H1 (cell line): Measurements from ENCODE around the gene COL25A1.

Experiments
- ATF3 ChIP-seq: IDR thresholded peaks from 2 replicates; pipeline ENCODE4 v1.6.1; 2011; ENCODE audit warnings: low read depth, mild to moderate bottlenecking, low read length; ENCODE audit not compliant: insufficient read depth
- CEBPB ChIP-seq: IDR thresholded peaks from 2 replicates; pipeline ENCODE4 v1.6.1; 2012; ENCODE audit warnings: low read depth, low read length
- CHD1 ChIP-seq: IDR thresholded peaks from 2 replicates; pipeline ENCODE4 v1.6.1; 2012; ENCODE audit warnings: low read depth, low read length, improper control_type of control experiment
- CHD2 ChIP-seq: IDR thresholded peaks from 2 replicates; pipeline ENCODE4 v1.6.1; 2012; ENCODE audit warnings: low read length, improper control_type of control experiment
- EGR1 ChIP-seq: IDR thresholded peaks from 2 replicates; pipeline ENCODE4 v1.6.1; 2011; ENCODE audit warnings: low read depth, low read length, borderline replicate concordance
- EZH2 ChIP-seq: fragments of 200-600 bp; sonication (generic); IDR thresholded peaks from 2 replicates; pipeline ENCODE4 v1.7.1; 2012; ENCODE audit warnings: low read depth, mild to moderate bottlenecking, moderate library complexity, low read length, inconsistent platforms; ENCODE audit not compliant: severe bottlenecking
- RFX5 ChIP-seq: IDR thresholded peaks from 2 replicates; pipeline ENCODE4 v1.6.1; 2011; ENCODE audit warnings: low read depth, low read length, improper control_type of control experiment, borderline replicate concordance
- SIN3A ChIP-seq, 2 experiments: IDR thresholded peaks in 1 of 2; conservative IDR thresholded peaks in 1 of 2; 2 replicates each; pipeline ENCODE4 v1.6.1; 2011 to 2012; ENCODE audit warnings: low read length in 2 of 2, improper control_type of control experiment in 1 of 2, low read depth in 1 of 2, mild to moderate bottlenecking in 1 of 2
- SIX5 ChIP-seq: IDR thresholded peaks from 2 replicates; pipeline ENCODE4 v1.6.1; 2011; ENCODE audit warnings: mild to moderate bottlenecking, low read depth, low read length
- SRF ChIP-seq: IDR thresholded peaks from 2 replicates; pipeline ENCODE4 v1.6.1; 2011; ENCODE audit warnings: mild to moderate bottlenecking, low read depth, low read length, moderate library complexity
- YY1 ChIP-seq: IDR thresholded peaks from 2 replicates; pipeline ENCODE4 v1.6.1; 2011; ENCODE audit warnings: low read depth, mild to moderate bottlenecking, low read length
- TF ChIP-seq, protein P1 (sequence below), 3 experiments: IDR thresholded peaks; 1 replicate in 2 of 3; 2 replicates in 1 of 3; pipeline versions ENCODE4 v1.5.1 to v1.6.1; 2011; ENCODE audit warnings: low read length in 3 of 3, mild to moderate bottlenecking in 3 of 3, inconsistent platforms in 2 of 3, low read depth in 1 of 3, moderate library complexity in 1 of 3; ENCODE audit not compliant: insufficient read depth in 1 of 3; ENCODE audit errors: control extremely low read depth in 1 of 3
- TF ChIP-seq, protein P2 (sequence below): IDR thresholded peaks from 2 replicates; pipeline ENCODE4 v1.6.1; 2011; ENCODE audit warnings: low read length, improper control_type of control experiment
- TF ChIP-seq, protein P3 (sequence below): IDR thresholded peaks from 2 replicates; pipeline ENCODE4 v1.6.1; 2012; ENCODE audit warnings: inconsistent platforms

GRCh38 chr4:109179061-109179460 lies 123.4 kb downstream of the COL25A1 start:
- TF ChIP-seq, protein P1, sequence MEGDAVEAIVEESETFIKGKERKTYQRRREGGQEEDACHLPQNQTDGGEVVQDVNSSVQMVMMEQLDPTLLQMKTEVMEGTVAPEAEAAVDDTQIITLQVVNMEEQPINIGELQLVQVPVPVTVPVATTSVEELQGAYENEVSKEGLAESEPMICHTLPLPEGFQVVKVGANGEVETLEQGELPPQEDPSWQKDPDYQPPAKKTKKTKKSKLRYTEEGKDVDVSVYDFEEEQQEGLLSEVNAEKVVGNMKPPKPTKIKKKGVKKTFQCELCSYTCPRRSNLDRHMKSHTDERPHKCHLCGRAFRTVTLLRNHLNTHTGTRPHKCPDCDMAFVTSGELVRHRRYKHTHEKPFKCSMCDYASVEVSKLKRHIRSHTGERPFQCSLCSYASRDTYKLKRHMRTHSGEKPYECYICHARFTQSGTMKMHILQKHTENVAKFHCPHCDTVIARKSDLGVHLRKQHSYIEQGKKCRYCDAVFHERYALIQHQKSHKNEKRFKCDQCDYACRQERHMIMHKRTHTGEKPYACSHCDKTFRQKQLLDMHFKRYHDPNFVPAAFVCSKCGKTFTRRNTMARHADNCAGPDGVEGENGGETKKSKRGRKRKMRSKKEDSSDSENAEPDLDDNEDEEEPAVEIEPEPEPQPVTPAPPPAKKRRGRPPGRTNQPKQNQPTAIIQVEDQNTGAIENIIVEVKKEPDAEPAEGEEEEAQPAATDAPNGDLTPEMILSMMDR (IDR thresholded peaks at IDR 0.05; ENCODE audit: control extremely low read depth in 1 of 3, insufficient read depth in 1 of 3, low read depth in 1 of 3, low read length in 3 of 3) = no peak
- no peak for TF ChIP-seq CHD1
- no peak for TF ChIP-seq ATF3
- TF ChIP-seq, protein P2, sequence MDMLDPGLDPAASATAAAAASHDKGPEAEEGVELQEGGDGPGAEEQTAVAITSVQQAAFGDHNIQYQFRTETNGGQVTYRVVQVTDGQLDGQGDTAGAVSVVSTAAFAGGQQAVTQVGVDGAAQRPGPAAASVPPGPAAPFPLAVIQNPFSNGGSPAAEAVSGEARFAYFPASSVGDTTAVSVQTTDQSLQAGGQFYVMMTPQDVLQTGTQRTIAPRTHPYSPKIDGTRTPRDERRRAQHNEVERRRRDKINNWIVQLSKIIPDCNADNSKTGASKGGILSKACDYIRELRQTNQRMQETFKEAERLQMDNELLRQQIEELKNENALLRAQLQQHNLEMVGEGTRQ = no peak
- TF ChIP-seq, protein P3, sequence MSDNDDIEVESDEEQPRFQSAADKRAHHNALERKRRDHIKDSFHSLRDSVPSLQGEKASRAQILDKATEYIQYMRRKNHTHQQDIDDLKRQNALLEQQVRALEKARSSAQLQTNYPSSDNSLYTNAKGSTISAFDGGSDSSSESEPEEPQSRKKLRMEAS = no peak
- no peak for TF ChIP-seq EGR1
- TF ChIP-seq CHD2 = no peak
- TF ChIP-seq SIX5 = no peak
- TF ChIP-seq SIN3A (conservative IDR thresholded peaks at IDR 0.05 in 1 of 2, IDR thresholded peaks at IDR 0.05 in 1 of 2; ENCODE audit: low read depth in 1 of 2, low read length in 2 of 2) = no peak
- TF ChIP-seq SRF = no peak
- TF ChIP-seq RFX5 = no peak
- no peak for TF ChIP-seq CEBPB
- TF ChIP-seq YY1 = no peak
- no peak for TF ChIP-seq EZH2
